ENCODE measurements around the gene MBTPS1. TPM values are rescaled to one million over a fixed set of nuclear protein-coding genes. Genes with fewer than 3 reads are reported as not detected.
A peak's percentile ranks its signal among the peaks of the same experiment; 100 is the strongest.

The MBTPS1 gene
- total RNA-seq, 1 donor from 2014 or later: 53.2 TPM

DNA sequence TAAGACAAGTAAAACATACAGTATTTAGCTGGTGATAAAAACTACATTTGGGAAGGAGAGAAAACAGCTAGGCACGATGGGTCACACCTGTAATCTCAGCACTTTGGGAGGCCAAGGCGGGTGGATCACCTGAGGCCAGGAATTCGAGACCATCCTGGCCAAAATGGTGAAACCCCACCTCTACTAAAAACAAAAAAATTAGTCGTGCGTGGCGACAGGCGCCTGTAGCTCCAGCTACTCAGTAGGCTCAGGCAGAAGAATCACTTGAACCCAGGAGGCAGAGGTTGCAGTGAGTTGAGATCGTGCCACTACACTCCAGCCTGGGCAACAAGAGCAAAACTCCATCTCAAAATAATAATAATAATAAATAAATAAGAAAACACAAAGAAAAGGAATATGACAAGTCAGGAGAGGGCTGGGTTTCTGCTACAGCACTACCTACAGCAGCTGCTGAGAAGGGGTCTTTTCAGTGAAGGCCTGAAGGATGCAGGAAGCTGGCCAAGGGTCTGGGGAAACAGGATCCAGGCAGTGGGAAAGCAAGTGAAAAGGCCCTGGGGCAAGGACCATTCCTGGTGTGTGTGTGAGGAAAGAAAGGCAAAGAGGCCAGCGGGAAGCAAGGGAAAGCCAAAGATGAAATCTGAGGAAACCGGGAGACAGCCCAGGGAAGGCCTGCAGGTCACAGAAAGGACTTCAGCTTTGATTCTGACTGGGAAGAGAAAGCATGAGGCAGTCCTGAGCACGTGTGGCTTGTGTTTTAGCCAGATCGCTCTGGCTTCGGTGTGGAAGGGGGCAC is 10.6 kb downstream of the MBTPS1 start:
- intact Hi-C loops (cut with DNase I): loop anchor here (10.0 kb wide), 1 partner anchor 379 kb away; no protein-coding TSS in a partner anchor
- no peak for DNase-seq (ENCODE audit: low spot score)

DNA sequence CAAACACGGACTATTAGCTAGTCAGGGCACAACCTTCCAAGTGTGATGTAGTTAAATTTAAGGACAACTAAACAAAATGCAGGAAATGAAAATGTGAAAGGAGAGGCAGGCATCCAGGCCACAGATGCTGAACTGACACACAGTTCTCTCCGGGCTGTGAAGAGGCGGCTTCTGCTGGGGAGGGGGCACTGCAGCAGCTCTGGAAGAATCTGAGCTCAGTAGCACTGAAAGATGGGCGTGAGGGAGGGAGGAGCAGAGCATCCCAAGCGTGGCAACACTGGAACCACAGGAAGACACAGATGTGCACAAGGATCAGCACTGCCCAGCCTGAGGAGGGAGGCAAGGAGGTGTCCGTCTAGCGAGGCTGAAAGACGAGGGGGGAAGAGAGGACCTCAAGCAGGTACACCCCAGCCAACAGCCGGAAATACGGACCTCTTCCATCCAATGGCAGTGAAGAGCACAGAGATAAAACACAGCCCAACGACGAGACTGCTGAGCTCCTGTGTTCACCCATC is 11.4 kb downstream of the MBTPS1 start:
- intact Hi-C loops (cut with DNase I): loop anchor here (10.0 kb wide), 1 partner anchor 379 kb away; no protein-coding TSS in a partner anchor
- no peak for DNase-seq (ENCODE audit: low spot score)

DNA sequence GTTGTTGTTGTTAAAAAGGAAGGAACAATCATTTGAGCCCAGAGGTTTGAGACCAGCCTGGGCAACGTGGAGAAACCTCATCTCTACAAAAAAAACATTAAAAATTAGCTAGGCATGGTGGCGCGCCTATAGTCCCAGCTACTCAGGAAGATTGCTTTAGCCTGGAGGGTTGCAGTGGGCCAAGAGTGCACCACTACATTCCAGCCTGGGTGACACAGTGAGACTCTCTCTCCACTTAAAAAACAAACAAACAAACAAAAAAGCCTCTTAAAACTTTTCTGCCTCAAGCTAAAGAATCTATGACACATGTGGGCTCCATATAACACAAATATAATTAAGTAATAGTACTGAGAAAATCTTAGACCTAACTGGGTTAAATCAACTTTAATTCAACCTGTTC is 12.5 kb downstream of the MBTPS1 start:
- no peak for DNase-seq (ENCODE audit: low spot score)
- intact Hi-C loops (cut with DNase I): loop anchor here (10.0 kb wide), 1 partner anchor 381 kb away; no protein-coding TSS in a partner anchor

DNA sequence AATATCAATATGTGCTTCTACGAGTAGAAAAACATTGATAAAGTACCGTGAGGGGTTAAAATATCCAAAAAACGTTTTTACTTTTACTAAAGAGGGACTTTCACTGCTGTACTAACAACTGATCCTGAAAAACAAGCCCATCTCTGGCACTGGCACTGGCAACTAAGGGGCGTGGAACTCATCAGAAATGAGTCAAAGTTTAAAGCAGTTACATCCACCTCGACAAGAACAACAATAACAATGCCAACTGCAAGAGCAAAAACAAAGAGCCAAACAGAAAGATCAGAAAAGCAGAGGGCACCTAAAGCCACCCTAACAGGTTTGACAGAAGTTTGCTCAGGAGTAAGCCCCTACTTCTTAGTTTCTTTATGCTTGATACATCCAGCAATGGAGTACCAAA is 13.1 kb downstream of the MBTPS1 start:
- intact Hi-C loops (cut with DNase I): loop anchor here (10.0 kb wide), 1 partner anchor 381 kb away; no protein-coding TSS in a partner anchor
- no peak for DNase-seq (ENCODE audit: low spot score)

DNA sequence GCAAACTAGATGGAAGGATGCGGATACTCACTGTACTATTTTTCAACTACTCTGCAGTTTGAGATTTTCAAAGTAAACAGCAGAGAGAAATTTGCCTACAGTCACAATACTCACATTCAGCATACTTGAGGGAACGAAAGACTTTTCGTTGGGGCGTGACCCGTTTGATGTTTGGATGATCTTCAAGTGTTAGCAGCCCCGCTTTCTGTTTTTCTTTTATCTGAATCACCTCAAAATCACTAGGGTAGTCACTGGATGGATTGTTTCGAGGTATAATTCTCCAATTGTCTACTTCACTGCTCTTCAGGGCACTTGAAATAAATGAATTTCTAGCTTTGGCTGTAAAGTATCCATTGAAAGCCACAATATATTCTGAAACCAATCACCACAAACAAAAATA is 17.8 kb downstream of the MBTPS1 start:
- DNase-seq (ENCODE audit: low spot score): no peak
- intact Hi-C loops (cut with DNase I): no loop called here

DNA sequence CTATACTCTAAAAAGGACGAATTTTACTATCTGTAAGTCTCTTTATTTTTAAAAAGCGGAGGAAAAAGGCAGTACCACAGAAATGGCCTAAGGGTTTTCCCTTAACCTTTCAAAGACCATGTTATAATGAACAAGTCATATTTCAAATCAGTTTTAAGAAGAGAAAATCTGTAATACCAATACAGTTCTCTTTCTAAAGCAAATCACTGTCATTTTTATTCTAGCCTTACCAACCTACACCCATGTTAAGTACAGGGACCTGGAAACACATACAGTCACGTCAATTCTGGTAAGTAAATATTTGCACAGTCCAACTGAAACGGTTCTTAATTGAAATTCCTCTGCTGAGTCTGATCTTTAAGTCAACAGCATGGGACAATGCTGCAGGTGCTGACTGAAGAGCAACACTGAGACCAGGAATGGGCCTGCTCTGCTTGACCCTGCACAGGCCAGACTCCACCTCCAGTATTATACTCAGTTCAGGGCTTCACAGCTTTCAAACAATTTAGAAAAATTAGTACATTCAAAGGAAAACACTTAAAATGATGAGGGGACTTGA is 20.2 kb downstream of the MBTPS1 start:
- no peak for DNase-seq (ENCODE audit: low spot score)
- intact Hi-C loops (cut with DNase I): no loop called here

DNA sequence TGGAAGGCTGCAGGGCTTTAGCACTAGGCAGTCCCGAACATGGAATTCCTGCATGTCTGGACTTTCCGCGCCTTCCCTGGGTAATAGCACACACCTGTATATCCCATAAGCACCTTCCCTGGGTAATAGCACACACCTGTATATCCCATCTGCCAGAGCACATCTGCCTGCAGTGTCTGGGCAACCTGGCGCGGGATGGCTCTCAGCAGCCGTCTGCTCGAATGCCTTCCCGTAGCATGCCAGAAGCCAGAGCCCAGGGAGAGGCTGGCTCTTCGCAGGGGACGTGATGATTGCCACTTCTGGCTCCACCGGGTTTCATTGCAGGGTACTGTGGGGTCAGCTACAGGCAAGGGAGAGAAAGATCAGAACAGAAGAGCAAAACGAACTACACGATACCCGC is 21.3 kb downstream of the MBTPS1 start:
- DNase-seq (ENCODE audit: low spot score): no peak
- intact Hi-C loops (cut with DNase I): no loop called here

DNA sequence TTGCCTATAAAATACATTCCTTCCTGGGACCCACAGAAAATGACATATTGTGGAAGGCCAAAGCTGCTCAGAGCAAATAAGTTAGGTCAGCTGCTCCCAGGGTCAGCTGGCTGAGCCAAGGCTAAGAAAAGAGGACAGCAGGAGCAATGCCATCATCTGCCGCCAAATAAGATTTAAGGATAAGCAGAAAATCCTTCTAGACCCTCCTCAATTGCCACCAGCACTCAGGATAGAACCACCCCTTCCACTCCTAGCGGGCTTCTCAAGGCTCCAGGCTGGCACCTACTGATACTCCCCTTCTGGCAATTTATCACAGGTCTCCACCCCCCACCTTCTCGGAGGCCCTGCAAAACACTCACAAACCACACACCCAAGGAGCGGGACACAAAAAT is 22.9 kb downstream of the MBTPS1 start:
- DNase-seq (ENCODE audit: low spot score): no peak
- intact Hi-C loops (cut with DNase I): no loop called here

DNA sequence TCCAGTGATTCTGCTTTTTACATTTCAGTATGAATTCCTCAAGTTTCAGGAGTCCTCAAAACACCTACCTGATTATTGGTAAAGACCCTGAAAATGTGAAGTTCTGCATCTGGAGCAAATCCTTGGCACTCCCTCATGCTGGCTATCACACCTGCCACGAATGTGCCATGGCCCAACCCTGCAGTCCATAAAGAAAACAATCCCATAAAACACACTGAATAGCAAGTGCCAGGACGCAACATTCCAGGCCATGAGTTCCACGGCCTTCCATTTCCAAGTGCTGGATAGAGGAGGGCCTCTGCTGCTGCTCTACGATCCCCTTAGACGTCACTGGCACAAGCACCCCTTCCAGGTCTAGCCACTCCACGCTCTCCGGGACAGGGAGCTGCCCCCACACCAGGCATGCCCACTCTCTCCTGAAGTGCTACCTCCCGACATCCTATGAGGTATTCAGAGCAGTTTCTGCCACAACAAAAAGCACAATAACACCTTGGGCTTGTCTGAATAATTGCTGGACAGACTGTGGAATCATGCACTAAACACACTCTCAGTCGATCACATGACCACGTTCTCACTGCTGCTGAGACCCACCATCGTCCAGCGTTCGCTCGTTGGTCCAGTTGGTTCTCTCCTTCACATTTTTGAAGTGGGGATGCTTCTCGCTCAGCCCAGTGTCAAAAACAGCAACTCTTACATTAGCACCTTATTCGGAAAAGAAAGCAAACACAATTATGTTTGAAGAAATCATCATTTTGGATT is 23.4 kb downstream of the MBTPS1 start:
- no peak for DNase-seq (ENCODE audit: low spot score)
- intact Hi-C loops (cut with DNase I): no loop called here

DNA sequence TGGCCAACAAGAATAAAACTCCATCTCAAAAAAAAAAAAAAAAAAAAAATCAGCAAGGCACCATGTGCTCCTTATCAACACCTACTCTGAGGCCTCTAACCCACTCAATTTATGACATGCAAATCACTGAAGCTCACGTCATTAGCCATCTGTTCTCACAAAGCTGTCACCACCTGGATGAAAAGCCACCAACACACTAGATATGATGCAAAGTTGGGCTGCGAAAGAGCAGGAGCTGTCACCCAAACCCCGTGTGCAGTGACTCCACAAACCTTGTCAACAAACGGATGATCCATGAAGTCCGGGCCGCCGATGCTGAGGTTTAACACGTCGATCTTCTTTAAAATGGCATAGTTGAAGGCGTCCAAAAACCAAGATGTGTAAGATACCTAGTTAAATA is 25.3 kb downstream of the MBTPS1 start:
- no peak for DNase-seq (ENCODE audit: low spot score)
- intact Hi-C loops (cut with DNase I): no loop called here

DNA sequence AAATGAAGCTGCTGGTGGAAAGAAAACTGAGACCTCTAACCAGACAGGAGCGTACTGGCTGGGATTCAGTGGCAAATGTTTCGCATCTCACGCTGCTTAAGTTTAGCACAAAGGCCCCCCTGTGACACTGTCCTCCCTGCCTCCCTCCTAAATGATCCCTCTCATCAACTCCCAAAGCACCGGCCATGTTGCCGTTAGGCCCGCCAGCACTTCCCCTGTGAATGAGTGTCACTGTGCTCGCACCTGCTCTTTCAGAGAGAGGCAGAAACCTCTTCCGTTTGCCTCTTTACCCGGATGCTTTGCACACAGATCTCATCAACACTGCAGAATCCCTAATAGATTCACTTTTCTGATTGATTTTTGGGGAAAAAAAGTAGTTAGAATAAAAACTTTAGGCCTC is 26.5 kb downstream of the MBTPS1 start:
- intact Hi-C loops (cut with DNase I): no loop called here

DNA sequence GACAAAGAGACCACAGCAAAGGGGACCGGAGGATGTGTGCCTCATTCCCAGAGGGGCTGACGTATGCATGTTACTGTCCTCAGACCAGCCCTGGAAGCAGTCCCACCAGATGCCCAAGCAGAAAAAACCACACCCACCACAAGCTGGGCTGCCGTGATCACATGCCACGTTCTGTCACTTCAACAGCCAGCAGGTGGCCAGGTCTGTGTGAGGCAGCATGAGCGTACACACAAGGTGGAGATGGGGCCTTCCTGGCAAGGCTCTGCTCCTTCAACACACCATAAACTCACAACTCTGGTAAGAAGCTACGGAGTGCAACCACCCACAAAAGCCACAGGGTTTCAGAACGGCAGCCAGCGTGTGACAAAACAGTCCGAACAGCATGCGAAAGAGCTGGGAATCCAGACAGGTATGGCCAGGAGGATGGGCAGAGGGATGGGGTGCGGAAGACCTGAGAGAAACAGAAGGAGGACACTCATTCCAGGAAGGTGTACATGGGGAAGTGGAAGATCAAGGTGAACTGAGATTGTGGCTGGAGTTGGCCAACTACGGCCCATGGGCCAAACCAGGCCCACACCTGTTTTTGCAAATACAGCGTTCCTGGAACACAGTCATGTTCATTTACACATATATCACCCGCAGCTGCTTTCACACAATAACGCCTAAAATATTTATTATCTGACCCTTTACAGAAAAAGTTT is 27.9 kb downstream of the MBTPS1 start:
- intact Hi-C loops (cut with DNase I): no loop called here
- DNase-seq (ENCODE audit: low spot score): no peak

More for the DNA sequence above, 26.5 kb downstream of the MBTPS1 start:
- DNase-seq (ENCODE audit: low spot score): no peak

DNA sequence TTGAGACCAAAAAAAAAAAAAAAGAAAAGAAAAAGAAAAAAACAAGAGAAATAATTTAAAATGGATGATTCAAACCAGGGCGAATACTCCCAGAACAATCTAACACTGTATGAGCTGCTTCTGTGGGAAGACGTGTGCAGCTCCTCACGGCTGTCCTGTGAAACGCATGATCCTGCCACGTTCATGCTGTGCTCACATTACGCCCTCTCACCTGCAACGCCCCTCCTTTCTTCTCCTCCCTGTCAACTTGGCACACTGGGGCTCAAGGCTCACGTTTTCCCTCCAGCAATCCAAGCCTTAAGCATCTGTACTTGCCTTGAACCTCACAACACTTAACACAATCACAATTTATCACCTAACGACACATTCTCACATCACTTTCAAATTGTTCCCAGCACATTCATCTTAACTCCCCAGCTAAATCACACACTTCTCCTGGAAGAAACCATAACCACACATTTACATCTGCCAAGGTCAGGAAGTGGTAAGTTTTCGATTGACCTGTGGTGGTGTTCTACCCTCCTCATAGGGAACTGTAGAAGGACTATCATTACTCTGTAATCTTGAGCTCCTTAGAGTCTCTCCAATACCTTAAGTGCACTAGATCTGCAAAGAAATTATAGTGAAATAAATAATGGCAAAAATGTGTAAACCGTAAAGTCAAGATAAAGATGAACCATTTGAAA is 29.1 kb downstream of the MBTPS1 start:
- DNase-seq (ENCODE audit: low spot score): no peak
- intact Hi-C loops (cut with DNase I): loop anchor here (2.0 kb wide), 1 partner anchor 99 kb away; the partner anchor contains the start of gene TAF1C

DNA sequence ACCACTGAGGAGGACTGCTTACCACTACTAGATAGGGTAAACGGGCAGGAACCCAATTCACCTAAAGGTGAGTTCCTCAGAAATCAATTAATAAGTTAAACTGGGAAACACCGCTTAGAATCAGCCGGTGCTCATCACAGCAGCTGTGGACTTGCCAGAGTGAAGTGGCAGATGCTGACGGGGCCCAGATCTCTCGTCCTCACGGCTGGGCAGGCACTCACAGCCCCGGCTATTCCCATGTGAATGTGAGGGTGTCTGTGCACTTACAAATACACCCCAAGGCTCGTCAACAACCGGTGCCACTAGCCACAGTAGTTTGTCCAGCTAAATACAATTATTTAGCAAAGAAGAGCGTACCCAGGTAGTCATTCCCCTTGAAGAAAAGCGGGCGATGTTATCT is 29.7 kb downstream of the MBTPS1 start:
- intact Hi-C loops (cut with DNase I): loop anchor here (2.0 kb wide), 1 partner anchor 100 kb away; the partner anchor contains the start of gene TAF1C
- DNase-seq (ENCODE audit: low spot score): no peak

DNA sequence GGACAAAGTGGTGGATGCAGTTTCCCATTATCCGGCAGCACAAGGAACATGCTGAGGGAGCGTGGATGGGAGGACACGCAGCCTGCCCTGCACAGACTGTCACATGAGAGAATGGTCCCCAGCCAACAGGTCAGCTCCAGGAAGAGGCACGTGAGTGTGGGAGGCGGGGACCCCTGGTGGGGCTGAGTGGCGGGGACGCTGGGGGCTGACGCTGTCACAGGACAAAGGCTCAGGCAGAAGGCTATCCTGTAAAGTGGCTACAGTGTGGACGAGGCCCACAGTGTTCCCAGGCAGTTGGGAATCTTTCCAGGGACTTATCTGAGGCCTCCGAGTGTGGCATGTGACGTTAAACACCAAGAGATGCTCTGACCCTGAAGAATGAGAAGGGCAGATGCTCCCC is 30.4 kb downstream of the MBTPS1 start:
- DNase-seq (ENCODE audit: low spot score): peak; percentile 81
- intact Hi-C loops (cut with DNase I): loop anchor here (2.0 kb wide), 1 partner anchor 100 kb away; the partner anchor contains the start of gene TAF1C

DNA sequence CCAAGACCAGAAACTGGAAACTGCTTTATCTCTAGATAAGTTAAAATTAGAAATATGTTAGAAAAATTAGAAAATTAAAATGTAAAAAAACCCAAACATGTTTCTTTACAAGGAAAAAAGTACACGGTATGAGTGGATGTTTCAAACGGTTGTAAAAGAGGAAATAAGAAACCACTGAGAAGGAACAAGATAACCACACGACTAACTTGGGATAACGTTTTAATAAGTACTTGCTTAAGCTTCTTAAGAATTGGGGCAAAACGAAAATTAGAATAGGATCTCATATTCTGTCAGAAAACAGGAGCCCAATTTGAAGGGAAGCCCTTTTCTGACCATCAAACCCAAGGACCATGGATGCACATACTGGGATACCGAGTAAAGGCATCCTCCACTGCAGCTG is 31.0 kb downstream of the MBTPS1 start:
- intact Hi-C loops (cut with DNase I): loop anchor here (2.0 kb wide), 1 partner anchor 101 kb away; the partner anchor contains the start of gene TAF1C

DNA sequence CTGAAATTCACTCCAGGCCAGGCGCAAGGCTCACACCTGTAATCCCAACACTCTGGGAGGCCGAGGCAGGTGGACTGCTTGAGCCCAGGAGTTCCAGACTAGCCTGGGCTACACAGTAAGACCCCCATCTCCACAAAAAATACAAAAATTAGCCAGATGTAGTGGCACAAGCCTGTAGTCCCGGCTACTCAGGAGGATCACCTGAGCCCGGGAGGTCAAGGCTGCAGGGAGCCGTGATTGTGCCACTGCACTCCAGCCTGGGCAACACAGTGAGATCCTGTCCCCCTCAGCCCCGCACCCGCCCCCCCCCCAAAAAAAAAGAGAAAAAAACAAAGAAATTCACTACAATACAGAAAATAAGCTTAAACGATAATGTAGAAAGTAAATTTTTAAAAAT is 31.5 kb downstream of the MBTPS1 start:
- intact Hi-C loops (cut with DNase I): no loop called here
- DNase-seq (ENCODE audit: low spot score): no peak

More for the DNA sequence above, 31.0 kb downstream of the MBTPS1 start:
- DNase-seq (ENCODE audit: low spot score): no peak

DNA sequence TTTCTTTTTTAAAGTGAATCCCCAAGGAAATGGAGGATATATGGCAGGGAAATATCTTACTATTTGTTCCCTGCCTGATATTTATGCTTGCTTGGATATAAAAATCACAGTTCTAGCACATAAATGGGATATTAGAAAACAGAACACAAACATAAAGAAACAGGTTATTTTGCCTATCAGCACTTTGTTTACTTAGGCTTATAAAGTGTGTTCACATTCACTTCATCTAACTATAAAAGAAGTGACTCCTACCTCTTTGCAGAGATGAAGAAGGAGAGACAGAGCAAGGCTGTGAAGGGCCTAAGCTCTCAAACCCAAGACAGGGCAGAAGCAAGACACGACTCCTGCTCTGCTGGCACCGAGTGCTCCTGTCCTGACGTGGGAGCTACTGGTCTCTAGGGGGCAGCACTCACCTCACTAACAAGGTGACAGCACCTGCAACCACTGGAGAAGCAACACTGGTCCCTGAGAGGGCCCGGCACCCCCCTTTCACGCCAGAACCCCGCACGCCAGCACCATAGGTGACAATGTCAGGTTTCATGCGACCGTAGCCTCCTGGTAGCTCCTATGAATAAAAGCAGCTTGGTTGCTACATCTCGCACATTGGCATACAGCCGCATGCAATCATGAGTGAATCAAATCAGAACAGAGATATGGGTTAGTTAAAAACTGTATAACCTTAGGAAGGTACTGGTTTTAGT is 32.0 kb downstream of the MBTPS1 start:
- intact Hi-C loops (cut with DNase I): no loop called here
- peak; percentile 80 for DNase-seq (ENCODE audit: low spot score)

Data from cardiac septum (tissue), 1 donor.